HL-60/S4 (cell line): ENCODE measurements around the gene XYLT2.
"Not testable (repeated sequence)": the region's sequence is repeated elsewhere in the genome, so short reads cannot be mapped to it uniquely, and the experiment has no call there.

ENCODE experiments used
- in situ Hi-C: fragments of 300-500 bp; cut with MboI; formaldehyde crosslinking; loops from 2 replicates; pipeline ENCODE4 v1.14.3; 2022; ENCODE audit warnings: low sequenced_read_pairs

Gene XYLT2

DNA sequence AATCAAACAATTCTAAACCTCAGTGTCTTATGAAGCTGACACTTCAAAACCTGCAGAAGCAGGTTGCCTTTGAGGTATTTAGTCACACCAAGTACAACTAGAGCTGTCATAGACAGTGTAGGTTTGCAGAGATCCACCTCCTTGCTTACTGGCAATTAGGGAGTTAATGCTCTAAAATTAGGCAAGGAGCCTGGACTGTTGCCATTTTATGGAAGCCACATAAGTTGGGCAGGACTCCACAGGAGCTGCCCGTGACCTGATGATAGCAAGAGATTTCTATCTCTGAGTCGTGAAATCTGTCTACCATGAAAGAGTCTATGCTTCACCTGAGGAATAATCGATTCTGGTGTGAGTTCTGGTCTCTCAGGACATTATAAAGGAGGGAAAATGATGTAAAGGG lies 36.0 kb downstream of the XYLT2 start:
- in situ Hi-C loops = no loop called here

- in situ Hi-C loops = no loop called here
Measured at GRCh38 chr17:50382931-50383330, 37.0 kb downstream of the XYLT2 start.

DNA sequence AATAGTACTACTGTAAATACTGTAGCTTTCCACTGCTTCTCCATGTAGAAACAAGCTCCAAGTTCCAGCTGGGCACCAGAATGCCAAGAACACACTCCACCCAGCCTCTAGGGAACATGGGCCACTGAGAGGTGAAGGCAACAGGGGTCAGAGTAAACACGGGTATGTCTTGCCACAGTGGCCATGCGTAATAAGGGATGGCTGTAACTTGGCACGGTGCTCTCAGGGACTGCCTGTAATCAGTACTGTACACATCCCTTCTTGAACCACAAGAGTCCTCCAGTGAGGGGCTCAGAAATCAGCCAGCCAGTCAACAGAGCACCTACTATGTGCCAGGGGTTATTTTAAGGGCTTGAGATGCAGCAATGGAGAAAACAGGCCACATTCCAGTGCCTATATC lies 40.6 kb downstream of the XYLT2 start:
- in situ Hi-C loops = no loop called here

DNA sequence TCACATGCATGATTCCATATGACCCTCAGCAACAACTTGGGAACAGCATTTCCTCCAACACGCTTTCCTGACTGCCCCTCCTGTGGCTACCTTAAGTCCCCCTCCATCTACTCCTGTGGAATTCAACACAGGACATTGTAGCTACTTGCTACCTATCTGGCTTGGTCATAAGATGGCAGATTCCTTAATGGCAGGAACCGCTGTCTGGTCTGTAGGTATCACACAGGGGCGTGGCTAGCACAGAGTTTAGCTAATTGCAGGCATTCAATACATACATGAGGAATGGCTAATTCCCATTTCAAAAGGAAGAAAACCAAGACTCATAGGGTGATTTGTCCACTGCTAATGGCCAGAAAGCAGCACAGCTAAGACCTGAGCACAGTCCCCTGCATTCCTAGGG lies 42.8 kb downstream of the XYLT2 start:
- in situ Hi-C loops = no loop called here

- in situ Hi-C loops = no loop called here
Measured at GRCh38 chr17:50389534-50389933, 43.6 kb downstream of the XYLT2 start.

- in situ Hi-C loops = no loop called here
Measured at GRCh38 chr17:50392621-50393020, 46.7 kb downstream of the XYLT2 start.

GRCh38 chr17:50393700-50394099 lies 47.8 kb downstream of the XYLT2 start:
- in situ Hi-C loops = no loop called here

DNA sequence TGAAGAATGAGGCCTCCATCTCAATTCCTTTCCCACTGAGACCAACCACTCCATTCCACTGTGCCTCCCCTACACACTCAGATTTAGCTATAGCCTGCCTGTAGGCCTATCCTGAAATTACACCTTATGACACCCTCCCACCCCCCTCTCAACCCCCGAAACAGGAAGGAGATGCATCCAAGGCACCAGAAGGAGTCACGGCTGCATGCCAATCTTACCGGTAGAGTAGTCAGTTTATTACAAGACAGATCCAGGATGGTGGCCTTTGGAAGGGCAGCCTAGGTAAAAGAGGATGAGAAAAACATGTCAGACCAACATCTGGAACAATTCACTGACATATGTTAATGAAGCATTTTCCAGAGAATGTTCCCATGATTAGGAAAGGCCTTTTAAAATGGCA lies 48.8 kb downstream of the XYLT2 start:
- in situ Hi-C loops = no loop called here

- in situ Hi-C loops = no loop called here
Measured at GRCh38 chr17:50396261-50397110, 50.6 kb downstream of the XYLT2 start.

- in situ Hi-C loops = no loop called here
Measured at GRCh38 chr17:50397111-50397918, 51.4 kb downstream of the XYLT2 start, which contains the start of gene LRRC59. Gene LRRC59 (minus strand): TSS chr17:50397523. CDS start chr17:50397317, 206 bp downstream.

DNA sequence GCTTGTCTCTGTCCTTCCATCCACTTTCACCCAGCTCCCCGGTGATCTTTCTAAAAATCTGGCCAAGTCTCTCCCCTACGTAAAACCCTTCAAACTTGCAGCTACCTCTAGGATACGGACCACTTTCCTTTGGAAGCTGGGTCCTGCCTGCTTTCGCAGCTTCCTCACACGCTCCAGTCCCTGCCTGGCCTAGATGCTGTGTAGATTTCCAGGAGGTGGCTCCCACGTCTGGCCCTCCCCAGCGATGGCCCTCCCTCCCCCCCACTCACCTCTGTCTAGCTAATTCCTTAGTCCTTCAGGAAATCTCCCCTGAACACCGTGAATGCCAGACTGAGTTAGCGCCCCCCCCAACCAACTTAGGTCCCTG lies 52.0 kb downstream of the XYLT2 start:
- in situ Hi-C loops = no loop called here

DNA sequence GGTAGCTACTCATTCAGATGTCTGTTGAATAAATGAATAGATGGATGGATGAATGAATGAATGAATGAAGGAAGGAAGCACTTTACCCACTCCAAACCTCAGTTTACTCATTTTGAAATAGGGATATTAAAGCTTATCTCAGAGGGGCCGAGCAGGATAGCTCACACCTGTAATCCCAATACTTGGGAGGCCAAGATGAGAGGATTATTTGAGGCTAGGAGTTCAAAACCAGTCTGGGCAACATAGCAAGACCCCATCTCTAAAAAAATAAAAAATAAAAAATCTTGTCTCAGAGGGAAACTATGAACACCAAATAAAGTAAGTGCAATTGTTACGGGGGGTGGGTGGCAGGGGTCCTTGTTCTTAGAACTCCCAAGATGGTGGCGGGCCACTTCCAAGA lies 52.7 kb downstream of the XYLT2 start:
- in situ Hi-C loops = not testable (repeated sequence)

GRCh38 chr17:50399591-50399990 lies 53.7 kb downstream of the XYLT2 start:
- in situ Hi-C loops = not testable (repeated sequence)

- in situ Hi-C loops = not testable (repeated sequence)
Measured at GRCh38 chr17:50405351-50405750, 59.4 kb downstream of the XYLT2 start.

- in situ Hi-C loops = no loop called here
Measured at GRCh38 chr17:50406578-50406977, 60.7 kb downstream of the XYLT2 start.

DNA sequence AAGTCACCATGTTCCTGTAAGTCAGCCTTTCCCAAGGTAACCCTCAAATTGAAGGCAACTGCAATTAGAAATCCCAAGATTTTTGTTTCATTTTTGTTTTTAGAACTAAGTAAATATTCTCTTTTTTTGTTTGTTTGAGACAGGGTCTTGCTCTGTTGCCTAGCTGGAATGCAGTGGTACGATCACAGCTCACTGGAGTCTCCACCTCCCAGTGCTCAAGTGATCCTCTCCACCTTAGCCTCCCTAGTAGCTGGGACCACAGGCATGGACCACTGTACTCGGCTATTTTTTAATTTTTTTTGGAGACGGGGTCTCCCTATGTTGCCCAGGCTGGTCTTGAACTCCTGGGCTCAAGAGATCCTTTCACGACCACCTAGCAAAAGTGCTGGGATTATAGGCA lies 62.0 kb downstream of the XYLT2 start:
- in situ Hi-C loops = no loop called here
